Type B pancreatic cell (in vitro differentiated cells): Measurements from ENCODE around the gene RANBP1. TPM values are rescaled to one million over a fixed set of nuclear protein-coding genes. Genes with fewer than 3 reads are reported as not detected.

Source experiments
- DNase-seq: peaks from one replicate; pipeline ENCODE4 v3.0.0; 2021; ENCODE audit warnings: mixed read lengths; ENCODE audit not compliant: unreplicated experiment; ENCODE audit errors: extremely low spot score
- H3K27ac Mint-ChIP-seq: 2 replicates; pipeline ENCODE4 v1.8.0; 2021; ENCODE audit warnings: mild to moderate bottlenecking, mixed read lengths
- H3K27me3 Mint-ChIP-seq: 2 replicates; pipeline ENCODE4 v1.8.0; 2021; ENCODE audit warnings: mixed read lengths
- H3K36me3 Mint-ChIP-seq: 2 replicates; pipeline ENCODE4 v1.8.0; 2021; ENCODE audit warnings: mixed read lengths
- H3K4me1 Mint-ChIP-seq: one replicate; pipeline ENCODE4 v1.8.0; 2021; ENCODE audit warnings: mixed read lengths; ENCODE audit not compliant: unreplicated experiment
- H3K4me3 Mint-ChIP-seq: 2 replicates; pipeline ENCODE4 v1.8.0; 2021; ENCODE audit warnings: mild to moderate bottlenecking, mixed read lengths
- H3K9me3 Mint-ChIP-seq: 2 replicates; pipeline ENCODE4 v1.8.0; 2021; ENCODE audit warnings: mixed read lengths
- total RNA-seq: library from RNA; stranded (reverse); gene quantifications from 2 replicates; pipeline ENCODE4 v1.2.1, GENCODE V29; 2021; ENCODE audit warnings: low replicate concordance
- TF ChIP-seq, protein P1 (sequence below): fragments of 200-600 bp; sonication (generic); conservative IDR thresholded peaks from 2 replicates; pipeline ENCODE4 v1.5.0; 2021; ENCODE audit warnings: antibody characterized with exemption, mild to moderate bottlenecking

RANBP1 gene
- total RNA-seq, 1 donor from 2014 or later: 235 TPM

GRCh38 chr22:20145832-20146223 lies 29.9 kb downstream of the RANBP1 start:
- Mint-ChIP-seq H3K4me1 (no peaks in the 10 kb centered on the region), H3K27me3 (no peaks in the 10 kb centered on the region), H3K27ac (no peak overlapping the region), H3K9me3 (no peaks in the 10 kb centered on the region), H3K4me3 (no peak overlapping the region), H3K36me3 (no peaks in the 10 kb centered on the region)
- TF ChIP-seq, protein P1, sequence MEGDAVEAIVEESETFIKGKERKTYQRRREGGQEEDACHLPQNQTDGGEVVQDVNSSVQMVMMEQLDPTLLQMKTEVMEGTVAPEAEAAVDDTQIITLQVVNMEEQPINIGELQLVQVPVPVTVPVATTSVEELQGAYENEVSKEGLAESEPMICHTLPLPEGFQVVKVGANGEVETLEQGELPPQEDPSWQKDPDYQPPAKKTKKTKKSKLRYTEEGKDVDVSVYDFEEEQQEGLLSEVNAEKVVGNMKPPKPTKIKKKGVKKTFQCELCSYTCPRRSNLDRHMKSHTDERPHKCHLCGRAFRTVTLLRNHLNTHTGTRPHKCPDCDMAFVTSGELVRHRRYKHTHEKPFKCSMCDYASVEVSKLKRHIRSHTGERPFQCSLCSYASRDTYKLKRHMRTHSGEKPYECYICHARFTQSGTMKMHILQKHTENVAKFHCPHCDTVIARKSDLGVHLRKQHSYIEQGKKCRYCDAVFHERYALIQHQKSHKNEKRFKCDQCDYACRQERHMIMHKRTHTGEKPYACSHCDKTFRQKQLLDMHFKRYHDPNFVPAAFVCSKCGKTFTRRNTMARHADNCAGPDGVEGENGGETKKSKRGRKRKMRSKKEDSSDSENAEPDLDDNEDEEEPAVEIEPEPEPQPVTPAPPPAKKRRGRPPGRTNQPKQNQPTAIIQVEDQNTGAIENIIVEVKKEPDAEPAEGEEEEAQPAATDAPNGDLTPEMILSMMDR: no peak
- DNase-seq: no peak

DNA sequence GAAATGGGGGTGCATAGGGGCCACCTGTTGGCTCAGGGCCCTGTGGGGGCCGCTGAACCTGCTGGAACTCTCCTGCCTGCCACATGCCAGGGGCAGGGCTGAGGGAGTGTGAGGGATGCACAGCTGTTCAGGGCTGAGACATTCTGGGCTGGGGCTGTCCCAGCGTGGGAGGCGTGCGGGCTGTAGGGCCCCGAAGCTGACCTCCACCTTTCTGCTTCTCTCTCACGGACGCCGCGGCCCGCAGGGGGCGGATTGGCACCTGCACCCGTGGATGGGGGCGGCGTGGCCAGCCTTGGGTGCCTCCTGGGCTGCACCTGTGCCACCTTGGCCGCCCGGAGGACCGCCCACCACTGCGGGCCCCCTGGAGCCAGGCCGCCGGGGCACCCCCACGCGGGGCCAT lies 30.9 kb downstream of the RANBP1 start:
- no peaks in the 10 kb centered on the region for H3K9me3 Mint-ChIP-seq
- no peaks in the 10 kb centered on the region for H3K36me3 Mint-ChIP-seq
- H3K4me1 Mint-ChIP-seq: no peaks in the 10 kb centered on the region
- no peak overlapping the region for H3K4me3 Mint-ChIP-seq
- H3K27me3 Mint-ChIP-seq: no peaks in the 10 kb centered on the region
- no peak overlapping the region for H3K27ac Mint-ChIP-seq
- DNase-seq: no peak
- TF ChIP-seq, protein P1: no peak

DNA sequence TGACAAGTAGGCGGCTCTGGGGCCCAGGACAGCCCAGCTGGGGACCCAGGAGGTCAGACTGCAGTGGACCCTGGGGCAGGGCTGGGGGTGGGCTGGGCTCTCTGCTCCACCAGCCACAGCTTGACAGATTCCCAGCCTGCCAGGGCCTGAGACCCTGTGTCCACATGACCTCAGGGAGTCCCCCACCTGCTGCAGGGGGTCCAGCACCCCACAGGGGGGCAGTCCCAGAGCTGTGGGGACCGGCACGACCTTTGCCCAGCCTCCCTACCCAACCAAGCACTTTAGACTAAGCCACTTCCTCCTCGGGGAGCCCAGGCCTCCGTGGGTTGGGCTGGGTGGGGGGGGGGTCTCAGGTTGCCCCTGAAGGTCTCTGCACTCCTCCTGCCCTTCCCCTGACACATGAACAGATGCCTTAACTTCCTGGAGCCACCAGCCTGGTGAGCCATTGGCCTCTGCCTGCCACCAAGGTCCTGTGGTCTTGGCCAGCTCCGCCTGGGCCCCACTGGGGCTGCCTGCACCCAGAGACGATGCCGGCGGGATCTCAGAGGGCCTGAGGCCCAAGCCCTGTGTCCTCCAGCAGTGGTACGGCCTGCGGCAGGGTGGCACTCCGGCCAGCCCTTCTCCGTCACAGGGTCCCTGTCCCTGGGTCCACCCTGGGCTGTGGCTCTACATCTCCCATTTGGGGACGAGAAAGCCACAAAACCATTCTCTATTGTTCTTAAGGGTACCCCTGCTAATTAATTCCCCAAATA lies 31.5 kb downstream of the RANBP1 start:
- Mint-ChIP-seq H3K27me3 (no peaks in the 10 kb centered on the region), H3K4me1 (no peaks in the 10 kb centered on the region), H3K9me3 (no peaks in the 10 kb centered on the region), H3K36me3 (no peaks in the 10 kb centered on the region), H3K4me3 (no peak overlapping the region), H3K27ac (no peak overlapping the region)
- TF ChIP-seq, protein P1: no peak
- DNase-seq: no peak

DNA sequence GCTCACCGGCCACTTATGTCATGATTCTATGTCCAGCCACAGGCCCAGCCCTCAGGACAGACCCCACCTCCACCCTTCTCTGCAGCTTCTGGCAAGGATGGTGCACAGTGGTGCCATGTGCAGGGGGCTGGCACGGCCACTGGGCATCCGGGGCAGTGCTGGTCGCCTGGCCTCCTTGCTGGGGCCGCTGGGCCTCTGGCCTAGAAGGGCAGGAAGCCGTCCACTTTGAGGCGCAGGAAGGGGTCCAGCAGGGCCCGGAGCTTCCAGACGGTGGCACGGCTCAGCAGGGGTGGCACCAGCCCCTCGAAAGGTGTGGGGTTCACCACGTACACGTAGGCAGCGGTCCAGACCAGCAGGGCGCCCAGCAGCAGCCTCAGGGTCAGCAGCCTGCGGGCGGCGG lies 32.5 kb downstream of the RANBP1 start:
- Mint-ChIP-seq H3K4me3 (no peak overlapping the region), H3K27ac (no peak overlapping the region), H3K9me3 (no peaks in the 10 kb centered on the region), H3K4me1 (peaks cover under 1% of the 10 kb centered on the region), H3K27me3 (no peaks in the 10 kb centered on the region), H3K36me3 (no peaks in the 10 kb centered on the region)
- TF ChIP-seq, protein P1: no peak
- no peak for DNase-seq

GRCh38 chr22:20149257-20150250 lies 33.6 kb downstream of the RANBP1 start:
- Mint-ChIP-seq H3K27ac (no peak overlapping the region), H3K27me3 (no peaks in the 10 kb centered on the region), H3K4me3 (no peak overlapping the region), H3K36me3 (no peaks in the 10 kb centered on the region), H3K9me3 (no peaks in the 10 kb centered on the region), H3K4me1 (peaks cover 8% of the 10 kb centered on the region)
- TF ChIP-seq, protein P1: no peak
- DNase-seq: no peak
